HG03378 (cell line): ENCODE data around the gene TCF7L1.
"Not testable (repeated sequence)": the region's sequence is repeated elsewhere in the genome, so short reads cannot be mapped to it uniquely, and the experiment has no call there.

Experiments used
- ATAC-seq: cut with Tn5 transposase; IDR thresholded peaks from one replicate; pipeline ENCODE4 v1.9.1; 2021; ENCODE audit warnings: mild to moderate bottlenecking, moderate library complexity; ENCODE audit not compliant: unreplicated experiment

Gene TCF7L1

DNA sequence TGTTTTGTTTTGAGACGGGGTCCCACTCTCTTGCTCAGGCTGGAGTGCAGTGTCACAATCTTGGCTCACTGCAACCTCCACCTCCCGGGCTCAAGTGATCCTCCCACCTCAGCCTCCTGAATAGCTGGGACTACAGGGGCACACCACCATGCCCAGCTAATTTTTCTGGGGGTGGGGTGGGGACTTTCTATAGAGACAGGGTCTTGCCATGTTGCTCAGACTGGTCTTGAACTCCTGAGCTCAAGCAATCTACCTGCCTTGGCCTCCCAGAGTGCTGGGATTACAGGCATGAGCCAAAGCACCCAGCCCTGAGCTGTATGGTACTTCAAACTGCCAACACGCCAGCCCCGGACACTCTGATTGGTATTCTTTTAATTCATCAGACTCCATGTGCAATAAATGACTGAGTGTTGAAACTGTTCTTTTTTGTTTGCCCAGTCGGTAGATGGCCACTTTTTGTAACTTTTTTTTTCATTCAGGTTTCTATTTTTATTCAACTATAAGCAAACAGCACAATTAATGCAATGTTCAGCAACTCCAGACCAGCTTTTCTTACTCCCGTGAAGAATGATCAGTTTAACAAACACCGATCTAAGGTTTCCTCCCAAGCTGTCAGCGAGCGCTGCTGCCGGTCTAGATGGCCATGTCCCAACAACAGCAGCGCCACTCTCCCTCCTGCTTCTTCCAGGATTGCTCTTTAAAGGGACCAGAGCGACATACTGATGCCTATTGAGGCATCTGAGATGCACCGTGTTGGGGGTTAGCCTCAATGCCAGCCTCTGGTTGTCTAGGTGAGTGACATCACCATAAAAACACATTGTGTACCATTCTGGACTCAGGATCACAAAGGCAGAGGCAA, 207.1 kb downstream of the TCF7L1 start:
- ATAC-seq: no peak

DNA sequence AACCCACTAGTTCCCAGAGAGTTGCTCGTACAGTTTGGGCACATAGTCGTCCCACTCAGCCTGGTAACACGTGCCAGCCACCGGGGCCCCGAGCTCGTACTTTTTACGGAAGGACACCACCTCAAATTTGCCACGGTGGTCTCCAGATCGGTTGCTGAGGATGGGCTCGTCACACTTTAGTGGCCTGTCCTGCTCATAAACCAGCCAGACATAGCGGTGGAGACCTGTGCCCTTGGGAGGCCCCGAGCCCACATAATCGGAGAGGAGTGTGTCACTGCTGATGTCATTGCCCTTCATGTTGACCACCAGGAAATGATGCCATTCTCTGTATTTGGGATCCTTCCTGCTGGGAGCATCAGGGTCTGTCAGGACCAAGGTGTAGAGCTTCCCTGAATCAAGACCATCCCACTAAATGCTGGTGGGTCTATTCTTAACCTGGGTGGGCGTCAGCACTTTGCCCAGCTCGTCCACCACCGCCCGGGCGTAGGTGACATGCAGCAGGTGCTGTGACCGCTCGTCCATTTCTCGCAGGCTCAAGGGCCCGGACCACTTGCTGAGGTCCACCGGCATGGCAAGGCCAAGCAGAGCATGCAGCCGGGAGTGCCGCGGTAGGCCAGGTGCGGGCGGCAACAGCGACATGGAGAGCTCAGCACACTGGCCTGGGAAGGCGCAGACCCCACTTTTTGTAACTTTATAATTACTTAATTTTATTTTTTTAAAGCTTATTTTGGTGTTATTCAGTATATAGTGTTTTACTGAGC, 208.3 kb downstream of the TCF7L1 start:
- no peak for ATAC-seq

DNA sequence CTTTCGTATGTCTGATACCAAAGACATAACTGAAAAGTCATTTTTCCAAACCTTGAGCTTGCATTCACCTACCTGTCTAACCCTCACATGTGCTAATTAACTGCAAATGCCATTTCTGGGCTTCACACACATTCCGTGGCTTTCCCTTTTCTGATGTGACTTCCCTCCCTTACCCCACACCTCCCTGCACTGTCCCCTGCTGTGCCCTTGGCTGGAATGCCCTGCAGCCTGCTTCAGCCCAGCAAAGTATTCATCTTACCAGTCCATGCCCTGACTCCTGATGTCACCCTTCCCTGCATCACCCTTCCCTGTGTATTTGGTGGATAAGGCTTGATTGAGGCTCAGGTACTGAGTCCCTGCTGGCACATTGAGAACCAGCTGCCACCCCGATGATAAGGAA, 209.0 kb downstream of the TCF7L1 start:
- ATAC-seq: no peak

DNA sequence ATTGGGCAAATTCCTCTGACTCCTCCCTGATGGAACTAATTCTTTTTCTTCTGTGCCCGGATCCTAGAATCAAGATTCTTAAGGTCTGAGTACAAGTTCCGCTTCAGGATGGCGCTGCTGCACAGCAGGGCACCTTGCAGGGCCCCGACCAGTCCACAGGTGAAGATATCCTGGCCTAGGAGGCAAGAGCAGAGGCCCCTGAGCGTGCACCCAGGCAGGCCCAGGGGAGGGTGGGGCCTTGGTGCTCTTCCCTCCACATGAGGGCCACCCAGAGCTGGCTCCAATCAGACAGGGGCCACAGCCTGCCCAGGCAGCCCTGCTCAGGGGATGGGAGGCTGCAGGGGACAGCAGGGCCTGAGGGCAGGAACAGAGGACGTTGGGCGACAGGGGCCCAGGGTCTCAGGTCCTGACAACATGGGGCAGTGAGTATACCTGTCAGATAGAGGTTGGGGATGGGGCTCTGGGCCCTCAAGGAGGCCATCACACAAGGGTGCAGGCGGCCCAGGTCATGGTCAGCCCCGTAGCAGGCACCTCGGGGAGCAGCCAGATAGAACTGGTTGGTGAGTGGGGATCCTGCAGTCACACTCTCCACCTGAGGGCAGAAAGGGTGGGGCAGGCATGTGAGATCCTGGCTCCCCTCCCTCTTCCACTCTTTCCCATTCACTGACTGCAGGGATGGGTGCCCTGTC, 210.2 kb downstream of the TCF7L1 start:
- not testable (repeated sequence) for ATAC-seq

DNA sequence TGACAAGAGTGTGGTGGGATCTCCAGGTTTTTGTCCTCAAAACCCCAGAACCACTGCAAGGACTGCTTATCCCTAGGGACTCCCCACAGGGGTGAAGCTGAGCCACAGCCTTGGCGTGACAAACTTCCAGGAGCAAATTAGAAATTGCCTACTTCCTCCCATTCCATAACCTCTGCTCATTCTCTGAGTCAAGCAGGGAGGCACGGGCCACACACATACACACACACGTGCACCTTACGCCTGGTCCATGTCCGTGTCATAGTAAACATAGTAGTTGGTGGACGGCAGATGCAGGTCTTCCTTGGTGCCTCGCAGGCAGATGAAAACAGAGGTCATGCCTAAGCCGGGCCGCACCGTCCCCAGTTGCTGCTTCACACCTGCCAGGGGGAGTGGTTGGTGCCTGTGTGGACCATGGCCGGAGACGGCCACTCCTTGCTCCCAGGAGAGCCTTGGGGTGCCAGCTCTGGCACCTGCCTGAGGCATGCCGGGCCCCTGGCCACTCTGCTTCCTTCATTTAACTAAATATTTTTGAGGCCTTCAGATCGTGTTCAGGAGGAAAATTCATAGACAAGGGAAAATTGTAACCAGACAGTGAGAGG, 211.3 kb downstream of the TCF7L1 start:
- no peak for ATAC-seq

DNA sequence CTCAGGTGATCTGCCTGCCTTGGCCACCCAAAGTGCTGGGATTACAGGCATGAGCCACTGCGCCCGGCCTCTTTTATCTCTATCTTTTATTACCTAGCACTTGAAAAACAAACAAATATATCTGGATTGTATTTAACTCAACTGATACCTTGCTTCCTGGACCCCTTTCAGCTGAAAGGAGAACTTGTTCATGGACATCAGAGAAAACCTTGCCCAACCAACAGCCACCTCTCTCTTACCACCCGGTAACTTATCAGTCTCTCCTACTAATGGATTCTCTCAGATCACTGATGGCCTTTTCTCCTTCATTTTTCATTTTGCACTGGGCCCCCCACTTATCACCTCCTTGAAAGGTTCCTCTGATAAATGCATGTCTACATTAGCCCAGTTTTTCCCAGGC, 214.4 kb downstream of the TCF7L1 start:
- no peak for ATAC-seq

DNA sequence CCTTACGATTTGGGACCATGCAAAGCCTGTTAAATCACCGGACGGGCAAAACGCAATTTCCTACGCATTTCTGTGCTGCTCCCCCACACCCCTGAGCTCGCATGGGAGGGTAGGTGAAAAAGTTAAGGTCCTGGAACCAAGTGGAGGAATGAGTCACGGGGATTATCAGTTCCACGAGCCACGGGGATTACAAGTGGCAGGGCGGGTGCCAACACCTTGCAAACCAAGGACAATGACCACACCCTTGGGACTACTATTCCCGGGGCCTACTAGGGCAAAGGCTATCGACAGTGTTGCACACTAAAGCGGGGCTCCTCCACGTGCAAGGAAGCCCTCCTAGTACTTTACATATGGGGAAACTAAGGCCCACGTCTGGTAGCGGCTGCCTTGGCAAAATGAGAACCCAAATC, 220.7 kb downstream of the TCF7L1 start:
- peak; percentile 9 for ATAC-seq

DNA sequence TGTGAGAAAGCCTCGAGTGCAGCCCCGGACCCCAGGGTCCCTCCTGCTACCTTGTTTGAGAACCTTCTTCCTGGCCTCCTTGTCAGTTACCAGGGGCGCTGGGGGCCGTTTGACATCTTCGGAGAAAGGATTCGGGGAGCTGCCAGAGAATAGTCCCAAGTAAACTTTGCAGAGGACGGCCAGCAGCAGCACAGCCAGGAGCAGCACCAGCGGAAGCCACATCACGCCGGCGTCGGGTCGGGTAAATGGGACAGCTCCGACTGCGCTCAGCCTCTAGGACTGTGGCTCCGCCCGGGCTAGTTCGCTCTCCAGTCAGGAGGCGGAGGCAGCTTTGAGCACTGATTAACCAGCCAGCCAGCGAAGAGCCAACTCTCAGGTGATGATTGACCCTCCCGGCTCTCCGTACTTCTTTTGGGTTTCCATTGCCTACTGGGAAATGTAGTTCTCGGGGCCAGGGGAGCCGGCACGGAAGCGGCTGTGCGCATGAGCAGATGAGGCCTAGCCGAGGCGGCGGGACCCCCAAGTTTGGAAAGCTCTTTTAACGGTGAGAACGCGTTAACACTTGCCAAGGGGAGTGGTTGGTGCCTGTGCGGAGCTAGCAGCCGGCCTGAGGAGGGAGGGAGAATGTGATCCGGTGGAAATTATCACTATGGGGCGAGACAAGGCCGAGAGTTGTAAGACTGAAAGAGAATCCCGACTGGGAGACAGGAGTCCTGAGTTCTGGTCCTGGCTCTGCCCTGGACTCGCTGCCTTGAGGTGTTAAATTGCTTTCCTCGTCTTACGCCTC, 221.3 kb downstream of the TCF7L1 start, which contains the start of the genes ELMOD3 and RETSAT:
Gene ELMOD3, plus strand, starts transcription at position 484 of the 787 bp plus-strand sequence. CDS start 2,430 bp downstream, outside the sequence.
Gene RETSAT, minus strand, starts transcription at position 243 of the 787 bp plus-strand sequence. Its CDS starts 21 bp downstream, at position 222.
- peak; percentile 90 for ATAC-seq

DNA sequence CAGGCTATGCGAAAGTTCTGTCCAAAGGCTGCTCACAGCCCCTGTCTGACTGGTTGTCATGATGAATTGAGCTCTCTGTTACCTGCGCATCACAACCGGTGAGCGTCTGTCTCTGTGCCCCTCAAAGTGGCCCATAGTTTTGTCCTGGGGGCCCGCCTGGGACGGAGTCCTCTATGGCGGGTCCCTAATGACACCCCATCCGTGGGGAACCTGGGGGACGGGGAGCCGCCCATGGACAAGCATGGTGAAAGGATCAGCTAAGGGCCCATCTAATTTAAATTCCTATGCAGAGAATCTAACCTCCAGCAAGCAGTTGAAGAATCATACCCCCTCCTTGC, 221.8 kb downstream of the TCF7L1 start:
- peak; percentile 16 for ATAC-seq

DNA sequence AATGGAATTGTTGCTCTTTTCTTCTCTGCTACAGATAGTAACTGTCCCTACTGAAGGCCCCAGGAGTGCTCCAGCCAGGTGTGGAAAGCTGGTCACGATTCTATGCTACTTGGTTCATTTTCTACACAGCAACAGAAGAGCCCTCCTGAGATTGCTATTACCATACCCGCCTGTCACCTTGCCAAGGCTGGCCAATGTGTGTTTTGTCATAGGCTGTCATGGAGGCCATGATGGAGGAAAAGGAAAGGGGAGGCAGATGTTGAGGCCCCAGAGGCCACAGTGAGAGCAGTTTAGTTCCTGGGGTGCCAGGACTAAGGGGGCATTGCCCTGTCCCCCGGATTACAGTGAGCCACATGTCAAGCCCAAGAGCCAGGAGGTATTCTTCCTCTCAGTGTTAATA, 222.3 kb downstream of the TCF7L1 start:
- no peak for ATAC-seq

DNA sequence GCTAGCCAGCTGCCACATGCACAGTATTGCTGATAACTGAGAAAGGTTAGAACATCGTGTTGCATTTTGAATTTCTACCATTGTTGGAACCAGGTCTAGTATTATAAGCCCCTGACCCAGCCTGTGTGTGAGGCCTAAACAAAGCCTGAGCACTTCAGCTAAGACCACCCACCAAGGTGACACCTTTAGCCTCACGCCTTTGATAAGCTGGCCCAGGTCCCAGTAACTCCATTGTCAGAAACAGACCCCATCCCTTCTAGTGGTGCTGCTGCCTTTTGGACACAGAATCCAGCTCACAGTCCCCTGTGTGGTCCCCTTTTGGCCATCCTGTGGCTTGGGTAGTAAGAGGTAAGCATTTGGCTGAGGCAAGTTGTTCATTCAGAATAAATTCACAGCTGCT, 223.0 kb downstream of the TCF7L1 start:
- no peak for ATAC-seq

DNA sequence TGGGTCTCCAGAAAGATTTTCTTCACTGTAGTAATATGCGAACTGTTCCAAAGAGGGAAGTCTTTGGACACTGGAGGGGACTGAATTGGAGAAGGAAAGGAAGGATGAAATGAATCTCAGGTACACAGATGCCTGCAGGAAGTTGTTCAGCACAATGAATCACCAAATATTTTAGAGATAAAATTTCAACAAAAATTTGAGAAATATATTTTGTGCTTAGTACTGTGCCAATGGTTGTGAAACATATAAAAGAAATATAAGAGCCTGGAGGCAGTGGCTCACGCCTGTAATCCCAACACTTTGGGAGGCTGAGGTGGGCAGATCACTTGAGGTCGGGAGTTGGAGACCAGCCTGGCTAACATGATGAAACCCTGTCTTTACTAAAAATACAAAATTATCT, 224.5 kb downstream of the TCF7L1 start:
- no peak for ATAC-seq
